K562 (cell line): Measurements from ENCODE around the gene TMEFF2. TPM values are rescaled to one million over a fixed set of nuclear protein-coding genes. Genes with fewer than 3 reads are reported as not detected.

Source experiments
- ATAC-seq: fragments of 200-7000 bp; cut with Tn5 transposase; 3 replicates; pipeline ENCODE4 v1.9.1; 2020; ENCODE audit warnings: moderate library complexity
- BruUV-seq: library from RNA; stranded (reverse); fragments of 400-500 nt; replicated peaks from 2 replicates; lab custom pipeline; 2021; lab: Mats Ljungman, UMichigan
- CTCF ChIA-PET: fragments of 300-600 bp; formaldehyde crosslinking; extraction: SDS; loops from one replicate; lab custom pipeline; 2021; ENCODE audit warnings: low intra/inter-chr PET ratio; lab: Yijun Ruan, JAX
- POLR2A ChIA-PET: fragments of 300-600, 350-650 bp; sonication (Branson Sonifier 250); formaldehyde crosslinking; extraction: SDS; loops from one replicate; lab custom pipeline; 2021; ENCODE audit warnings: antibody characterized with exemption, inconsistent platforms; lab: Yijun Ruan, JAX
- DNase-seq, 4 experiments: peaks; one replicate each; pipeline versions ENCODE4 v3.0.0 to v3.0.0-alpha.2; 2011 to 2018; ENCODE audit warnings: low spot score in 3 of 4, mixed read lengths in 3 of 4; ENCODE audit errors: extremely low read depth in 1 of 4
- FAIRE-seq: peaks from 2 replicates; lab custom pipeline; 2011; peaks lifted over from hg19 to GRCh38; lab: Jason Lieb, UNC
- H2AFZ ChIP-seq: 2 replicates; pipeline ENCODE4 v1.6.0; 2011; ENCODE audit warnings: low read depth, low read length, control low read depth, inconsistent platforms
- H3K27ac ChIP-seq: fragments of 200-600 bp; 3 replicates; pipeline ENCODE4 v1.8.0; 2011; ENCODE audit warnings: low read depth, mild to moderate bottlenecking, control low read depth, inconsistent platforms, low read length, moderate library complexity, mixed read lengths; ENCODE audit errors: extremely low read depth
- H3K27me3 ChIP-seq, 2 experiments: fragments of 300-600 bp in 1 of 2; 2 replicates in 1 of 2; 3 replicates in 1 of 2; pipeline versions ENCODE4 v1.6.0 to v1.8.0; 2011; ENCODE audit warnings: inconsistent platforms in 2 of 2, low read length in 2 of 2, mild to moderate bottlenecking in 1 of 2, mixed read lengths in 1 of 2, moderate library complexity in 1 of 2; ENCODE audit not compliant: control insufficient read depth in 2 of 2, insufficient read depth in 2 of 2
- H3K36me3 ChIP-seq: fragments of 300-600 bp; 3 replicates; pipeline ENCODE4 v1.8.0; 2011; ENCODE audit warnings: mild to moderate bottlenecking, low read length, inconsistent platforms; ENCODE audit not compliant: control insufficient read depth, insufficient read depth
- H3K4me1 ChIP-seq, 2 experiments: fragments of 200-600 bp in 1 of 2; replicated peaks in 1 of 2; 2 replicates in 1 of 2; 3 replicates in 1 of 2; pipeline versions ENCODE4 v1.5.1 to v1.8.0; 2011; ENCODE audit warnings: inconsistent platforms in 2 of 2, low read length in 2 of 2, mild to moderate bottlenecking in 1 of 2, mixed read lengths in 1 of 2, moderate library complexity in 1 of 2; ENCODE audit not compliant: control insufficient read depth in 2 of 2, insufficient read depth in 2 of 2
- H3K4me2 ChIP-seq: 2 replicates; pipeline ENCODE4 v1.6.1; 2011; ENCODE audit warnings: low read length, control low read depth, inconsistent platforms, mixed read lengths; ENCODE audit not compliant: insufficient read depth
- H3K4me3 ChIP-seq: fragments of 200-600 bp; sonication (generic), shearing (Covaris generic); 2 replicates; pipeline ENCODE4 v1.5.1; 2016; ENCODE audit warnings: control low read depth, inconsistent platforms
- H3K79me2 ChIP-seq: fragments of 200-600 bp; 3 replicates; pipeline ENCODE4 v1.8.0; 2011; ENCODE audit warnings: low read length, inconsistent platforms; ENCODE audit not compliant: control insufficient read depth, insufficient read depth
- H3K9ac ChIP-seq, 2 experiments: 2 replicates each; pipeline versions ENCODE4 v1.6.0 to v1.6.1; 2011; ENCODE audit warnings: low read depth in 2 of 2, low read length in 2 of 2, control low read depth in 1 of 2, inconsistent platforms in 1 of 2, mild to moderate bottlenecking in 1 of 2, mixed read lengths in 1 of 2; ENCODE audit not compliant: insufficient read depth in 1 of 2
- H3K9me1 ChIP-seq: one replicate; pipeline ENCODE4 v1.6.0; 2011; ENCODE audit warnings: inconsistent platforms, mild to moderate bottlenecking, low read length, moderate library complexity; ENCODE audit not compliant: control insufficient read depth, insufficient read depth
- H3K9me3 ChIP-seq: replicated peaks from 2 replicates; pipeline ENCODE4 v1.5.1; 2011; ENCODE audit warnings: low read depth, low read length, inconsistent platforms; ENCODE audit not compliant: control insufficient read depth, insufficient read depth
- H4K20me1 ChIP-seq: replicated peaks from 2 replicates; pipeline ENCODE4 v1.6.1; 2011; ENCODE audit warnings: low read length, inconsistent platforms, mixed read lengths; ENCODE audit not compliant: control insufficient read depth, insufficient read depth
- DIDO1 ChIP-seq: fragments of 450-650 bp; IDR thresholded peaks from 2 replicates; pipeline ENCODE4 v1.6.1; 2016; ENCODE audit warnings: low read depth, missing biosample characterization, missing genetic modification characterization
- GTF2A2 ChIP-seq: IDR thresholded peaks from 2 replicates; pipeline ENCODE4 v1.6.1; 2016; ENCODE audit warnings: mild to moderate bottlenecking, missing genetic modification characterization, missing compliant biosample characterization
- MCM2 ChIP-seq: fragments of 450-650 bp; IDR thresholded peaks from 2 replicates; pipeline ENCODE4 v1.6.1; 2017; ENCODE audit warnings: low read depth, mild to moderate bottlenecking
- PHB2 ChIP-seq: fragments of 450-650 bp; IDR thresholded peaks from 2 replicates; pipeline ENCODE4 v1.6.1; 2017; ENCODE audit warnings: low read depth
- REST ChIP-seq, 2 experiments: fragments of 450-650 bp; formaldehyde crosslinking in 1 of 2; IDR thresholded peaks; 2 replicates each; pipeline versions ENCODE4 v1.4.0 to v1.6.1; 2014 to 2020; ENCODE audit warnings: mild to moderate bottlenecking in 2 of 2, borderline replicate concordance in 1 of 2, low read depth in 1 of 2
- ZNF274 ChIP-seq: IDR thresholded peaks from 2 replicates; pipeline ENCODE4 v1.6.1; 2011; ENCODE audit warnings: low read depth, mild to moderate bottlenecking, low read length, moderate library complexity, borderline replicate concordance
- ZNF384 ChIP-seq: IDR thresholded peaks from 2 replicates; pipeline ENCODE4 v1.6.1; 2012; ENCODE audit warnings: low read depth, low read length, improper control_type of control experiment
- ZNF431 ChIP-seq: sonication (generic); formaldehyde crosslinking; IDR thresholded peaks from 2 replicates; pipeline ENCODE4 v1.8.0; 2022; ENCODE audit warnings: mild to moderate bottlenecking, missing genetic modification reagents
- WGBS: fragments of 100-300 bp; shearing (Covaris generic); methylation state at CpG from one replicate; pipeline ENCODE4 v1.1.6; 2016; ENCODE audit warnings: low coverage, mixed read lengths; ENCODE audit not compliant: insufficient coverage; ENCODE audit errors: missing lambda C conversion rate; 5-methylcytosine and 5-hydroxymethylcytosine counted together
- in situ Hi-C: fragments of 300-500 bp; cut with MboI; formaldehyde crosslinking; loops from 4 replicates; pipeline ENCODE4 v1.15.0; 2018; ENCODE audit warnings: inconsistent platforms, mixed read lengths
- intact Hi-C: fragments of 100-400 bp; cut with micrococcal nuclease; formaldehyde crosslinking; loops from 2 replicates; pipeline ENCODE4 v1.14.2; 2022
- polyA plus RNA-seq, 8 experiments: library from polyadenylated mRNA; depleted of rRNA in 4 of 8; stranded (reverse) in 5 of 8; unstranded in 3 of 8; fragments of >200 nt; fragmentation: Nextera tagmentation in 2 of 8; fragmentation: Illumina TruSeq in 1 of 8; extraction: Ambion mirVana in 2 of 8; extraction: Trizol in 1 of 8; gene quantifications; 2 replicates each; pipeline versions ENCODE4 v1.2.1 to v1.2.3, GENCODE V29; 2011 to 2014; ENCODE audit warnings: inconsistent platforms in 1 of 8, missing spikeins in 1 of 8
- total RNA-seq, 7 experiments: library from RNA; depleted of rRNA in 6 of 7; stranded (reverse); fragments of >200 nt in 6 of 7; fragmentation: Illumina TruSeq in 2 of 7; extraction: Trizol in 2 of 7; gene quantifications; 2 replicates each; pipeline versions ENCODE4 v1.2.1 to v1.2.3, GENCODE V29; 2011 to 2021; ENCODE audit warnings: low replicate concordance in 1 of 7
- TF ChIP-seq, protein P1 (sequence below): fragments of 250-450 bp; sonication (Bioruptor Pico); IDR thresholded peaks from 2 replicates; pipeline ENCODE4 v1.5.0; 2020; ENCODE audit warnings: mild to moderate bottlenecking, borderline replicate concordance

Gene TMEFF2
- total and polyA plus RNA-seq, 9 of the 15 experiments (the other 6 are each of a cell fraction or from before 2014, with no cell fraction given), result 1.4 TPM; not detected in 8

- Histone ChIP-seq H3K27me3 (no peaks in the 10 kb centered on the region), H3K27ac (no peak overlapping the region), H4K20me1 (no peaks in the 10 kb centered on the region), H3K36me3 (no peaks in the 10 kb centered on the region), H3K9me1 (no peaks in the 10 kb centered on the region), H2AFZ (no peak overlapping the region), H3K4me3 (no peak overlapping the region), H3K79me2 (no peaks in the 10 kb centered on the region), H3K9me3 (no peaks in the 10 kb centered on the region), H3K9ac (no peak overlapping the region), H3K4me1 (no peaks in the 10 kb centered on the region), H3K4me2 (no peak overlapping the region)
- 53% methylated on average over 2 of the region's 2 CpGs for WGBS
- no peak for ATAC-seq
- DNase-seq, result no peak
- FAIRE-seq, result no peak
- in situ Hi-C loops, result no loop called here
- intact Hi-C loops, result no loop called here
- ChIA-PET POLR2A (no interaction called here), CTCF (no interaction called here)
- no TSS peak for BruUV-seq
- TF ChIP-seq ZNF431 (CRISPR knock-in tag), result no peak
- no peak for TF ChIP-seq PHB2
- no peak for TF ChIP-seq MCM2
- no peak for TF ChIP-seq ZNF384
- TF ChIP-seq, protein P1, sequence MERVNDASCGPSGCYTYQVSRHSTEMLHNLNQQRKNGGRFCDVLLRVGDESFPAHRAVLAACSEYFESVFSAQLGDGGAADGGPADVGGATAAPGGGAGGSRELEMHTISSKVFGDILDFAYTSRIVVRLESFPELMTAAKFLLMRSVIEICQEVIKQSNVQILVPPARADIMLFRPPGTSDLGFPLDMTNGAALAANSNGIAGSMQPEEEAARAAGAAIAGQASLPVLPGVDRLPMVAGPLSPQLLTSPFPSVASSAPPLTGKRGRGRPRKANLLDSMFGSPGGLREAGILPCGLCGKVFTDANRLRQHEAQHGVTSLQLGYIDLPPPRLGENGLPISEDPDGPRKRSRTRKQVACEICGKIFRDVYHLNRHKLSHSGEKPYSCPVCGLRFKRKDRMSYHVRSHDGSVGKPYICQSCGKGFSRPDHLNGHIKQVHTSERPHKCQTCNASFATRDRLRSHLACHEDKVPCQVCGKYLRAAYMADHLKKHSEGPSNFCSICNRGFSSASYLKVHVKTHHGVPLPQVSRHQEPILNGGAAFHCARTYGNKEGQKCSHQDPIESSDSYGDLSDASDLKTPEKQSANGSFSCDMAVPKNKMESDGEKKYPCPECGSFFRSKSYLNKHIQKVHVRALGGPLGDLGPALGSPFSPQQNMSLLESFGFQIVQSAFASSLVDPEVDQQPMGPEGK (CRISPR knock-in tag), result no peak
- no peak for TF ChIP-seq REST (IDR thresholded peaks at IDR 0.05; ENCODE audit: borderline replicate concordance)
- no peak for TF ChIP-seq REST (CRISPR knock-in tag; IDR thresholded peaks at IDR 0.05; ENCODE audit: low read depth)
- TF ChIP-seq ZNF274, result no peak
- no peak for TF ChIP-seq GTF2A2
- TF ChIP-seq DIDO1, result no peak
These were observed 284.2 kb downstream of the TMEFF2 start for GRCh38 chr2:191910518-191910917.
